ENCODE data around the gene LAMA2. TPM values are rescaled to one million over a fixed set of nuclear protein-coding genes. Genes with fewer than 3 reads are reported as not detected.

Gene LAMA2
- total RNA-seq, 2 experiments from 2014 or later, result 0.69 to 1.5 TPM

- intact Hi-C loops (cut with micrococcal nuclease), result no loop called here
- Mint-ChIP-seq H3K4me1 (ENCODE audit: low read depth) (no peaks in the 10 kb centered on the region), H3K4me3 (no peak overlapping the region), H3K36me3 (ENCODE audit: low read depth) (no peaks in the 10 kb centered on the region), H3K27ac (no peak overlapping the region), H3K27me3 (no peaks in the 10 kb centered on the region), H3K9me3 (no peaks in the 10 kb centered on the region)
- POLR2A ChIA-PET, result interaction anchor here (0.6 kb wide), 1 partner anchor 20 kb away, joined by 3 read pairs; no protein-coding TSS in a partner anchor
- CTCF ChIA-PET, result interaction anchor here (0.7 to 1.1 kb wide), 2 partner anchors 10 to 16 kb away, joined by 3 to 7 read pairs; no protein-coding TSS in a partner anchor
- DNase-seq (no peak), ATAC-seq (no peak)
- TF ChIP-seq, protein P1, sequence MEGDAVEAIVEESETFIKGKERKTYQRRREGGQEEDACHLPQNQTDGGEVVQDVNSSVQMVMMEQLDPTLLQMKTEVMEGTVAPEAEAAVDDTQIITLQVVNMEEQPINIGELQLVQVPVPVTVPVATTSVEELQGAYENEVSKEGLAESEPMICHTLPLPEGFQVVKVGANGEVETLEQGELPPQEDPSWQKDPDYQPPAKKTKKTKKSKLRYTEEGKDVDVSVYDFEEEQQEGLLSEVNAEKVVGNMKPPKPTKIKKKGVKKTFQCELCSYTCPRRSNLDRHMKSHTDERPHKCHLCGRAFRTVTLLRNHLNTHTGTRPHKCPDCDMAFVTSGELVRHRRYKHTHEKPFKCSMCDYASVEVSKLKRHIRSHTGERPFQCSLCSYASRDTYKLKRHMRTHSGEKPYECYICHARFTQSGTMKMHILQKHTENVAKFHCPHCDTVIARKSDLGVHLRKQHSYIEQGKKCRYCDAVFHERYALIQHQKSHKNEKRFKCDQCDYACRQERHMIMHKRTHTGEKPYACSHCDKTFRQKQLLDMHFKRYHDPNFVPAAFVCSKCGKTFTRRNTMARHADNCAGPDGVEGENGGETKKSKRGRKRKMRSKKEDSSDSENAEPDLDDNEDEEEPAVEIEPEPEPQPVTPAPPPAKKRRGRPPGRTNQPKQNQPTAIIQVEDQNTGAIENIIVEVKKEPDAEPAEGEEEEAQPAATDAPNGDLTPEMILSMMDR (IDR thresholded peaks at IDR 0.05), result no peak
Measured at GRCh38 chr6:129475477-129476247, 592.7 kb downstream of the LAMA2 start.

DNA sequence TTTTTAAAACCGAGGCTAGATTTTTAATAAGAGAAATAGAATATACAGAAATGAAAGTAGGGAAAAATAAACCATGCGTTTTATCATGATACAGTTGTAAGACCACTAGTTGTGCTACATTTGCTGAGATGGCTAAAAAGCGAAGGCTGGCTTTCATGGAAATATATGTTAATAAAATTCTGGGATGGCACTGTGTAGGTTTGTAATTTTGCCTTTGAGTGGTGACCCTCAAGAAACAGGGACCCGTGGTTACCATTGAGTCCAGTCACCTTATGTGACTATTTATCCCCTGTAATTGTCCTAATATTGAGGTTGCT, 593.3 kb downstream of the LAMA2 start:
- POLR2A ChIA-PET, result interaction anchor here (0.6 kb wide), 1 partner anchor 21 kb away, joined by 3 read pairs; no protein-coding TSS in a partner anchor
- ATAC-seq, result no peak

GRCh38 chr6:129476810-129477209, 593.9 kb downstream of the LAMA2 start:
- TF ChIP-seq, protein P1 (IDR thresholded peaks at IDR 0.05), result no peak
- ChIA-PET POLR2A (no interaction called here), CTCF (interaction anchor here (0.7 to 1.1 kb wide), 2 partner anchors 9 to 106 kb away, joined by 3 to 7 read pairs; no protein-coding TSS in a partner anchor)
- no peaks in the 10 kb centered on the region for H3K27me3 Mint-ChIP-seq
- H3K36me3 Mint-ChIP-seq (ENCODE audit: low read depth), result no peaks in the 10 kb centered on the region
- no peak overlapping the region for H3K4me3 Mint-ChIP-seq
- H3K27ac Mint-ChIP-seq, result no peak overlapping the region
- ATAC-seq (no peak), DNase-seq (no peak)
- no peaks in the 10 kb centered on the region for H3K4me1 Mint-ChIP-seq (ENCODE audit: low read depth)
- intact Hi-C loops (cut with micrococcal nuclease), result no loop called here
- no peaks in the 10 kb centered on the region for H3K9me3 Mint-ChIP-seq

More for the DNA sequence above, 593.3 kb downstream of the LAMA2 start:
- intact Hi-C loops (cut with micrococcal nuclease), result no loop called here
- TF ChIP-seq, protein P1 (IDR thresholded peaks at IDR 0.05), result no peak
- Mint-ChIP-seq H3K36me3 (ENCODE audit: low read depth) (no peaks in the 10 kb centered on the region), H3K4me1 (ENCODE audit: low read depth) (no peaks in the 10 kb centered on the region), H3K27ac (no peak overlapping the region), H3K27me3 (no peaks in the 10 kb centered on the region), H3K4me3 (no peak overlapping the region), H3K9me3 (no peaks in the 10 kb centered on the region)
- no peak for DNase-seq
- CTCF ChIA-PET, result interaction anchor here (1.1 kb wide), 1 partner anchor 9 kb away, joined by 7 read pairs; no protein-coding TSS in a partner anchor

DNA sequence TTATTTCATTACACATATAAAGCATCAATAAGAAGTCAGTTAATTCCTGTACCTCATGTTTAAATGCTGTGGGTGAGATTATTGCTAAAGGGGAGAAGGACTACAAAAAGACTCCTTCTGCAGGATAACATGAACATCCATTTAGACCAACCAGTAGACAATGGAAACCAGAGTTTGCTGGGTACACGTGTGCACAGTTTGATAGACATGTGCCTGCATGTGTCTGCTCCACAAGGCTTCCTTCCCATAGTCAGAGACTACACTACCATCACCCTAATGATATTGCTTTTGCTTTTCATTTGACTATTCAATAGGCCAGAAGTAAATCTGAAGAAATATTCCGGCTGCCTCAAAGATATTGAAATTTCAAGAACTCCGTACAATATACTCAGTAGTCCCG, 595.4 kb downstream of the LAMA2 start:
- Mint-ChIP-seq H3K27ac (no peak overlapping the region), H3K9me3 (no peaks in the 10 kb centered on the region), H3K4me1 (ENCODE audit: low read depth) (no peaks in the 10 kb centered on the region), H3K27me3 (no peaks in the 10 kb centered on the region), H3K4me3 (no peak overlapping the region), H3K36me3 (ENCODE audit: low read depth) (no peaks in the 10 kb centered on the region)
- no peak for ATAC-seq
- TF ChIP-seq, protein P1 (IDR thresholded peaks at IDR 0.05), result no peak
- CTCF ChIA-PET, result interaction anchor here (1.2 to 1.7 kb wide), 2 partner anchors 10 to 11 kb away, joined by 4 read pairs; no protein-coding TSS in a partner anchor
- POLR2A ChIA-PET, result no interaction called here
- no peak for DNase-seq
- intact Hi-C loops (cut with micrococcal nuclease), result no loop called here

DNA sequence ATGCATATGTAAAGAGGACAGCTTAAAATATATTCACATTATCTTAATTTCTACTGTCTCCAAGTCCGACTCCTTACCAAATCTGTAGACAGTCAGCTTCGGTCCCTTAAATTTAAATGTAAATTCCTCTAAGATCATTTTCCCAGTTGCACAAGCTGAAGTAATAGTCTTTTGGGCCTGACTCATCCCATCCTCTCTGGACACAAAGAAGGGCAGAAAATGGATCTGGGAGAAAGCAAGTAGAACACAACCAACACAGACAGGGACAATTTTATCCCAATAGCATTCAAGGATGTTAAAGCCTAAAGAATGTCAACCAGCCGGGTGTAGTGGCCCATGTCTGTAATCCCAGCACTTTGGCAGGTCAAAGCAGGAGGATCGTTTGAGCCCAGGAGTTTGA, 598.8 kb downstream of the LAMA2 start:
- DNase-seq (no peak), ATAC-seq (no peak)
- no peaks in the 10 kb centered on the region for H3K27me3 Mint-ChIP-seq
- H3K27ac Mint-ChIP-seq, result no peak overlapping the region
- intact Hi-C loops (cut with micrococcal nuclease), result no loop called here
- no peaks in the 10 kb centered on the region for H3K9me3 Mint-ChIP-seq
- TF ChIP-seq, protein P1 (IDR thresholded peaks at IDR 0.05), result no peak
- no peak overlapping the region for H3K4me3 Mint-ChIP-seq
- peaks cover 12% of the 10 kb centered on the region for H3K4me1 Mint-ChIP-seq (ENCODE audit: low read depth)
- ChIA-PET POLR2A (no interaction called here), CTCF (interaction anchor here (0.5 to 1.8 kb wide), 3 partner anchors 9 to 167 kb away, joined by 3 to 4 read pairs (median 3); no protein-coding TSS in a partner anchor)
- H3K36me3 Mint-ChIP-seq (ENCODE audit: low read depth), result peaks cover 2% of the 10 kb centered on the region

Data from activated CD8-positive, alpha-beta T cell treated with anti-CD3 and anti-CD28 coated beads for 36 hours (primary cell).